CD14-positive monocyte (primary cell): Measurements from ENCODE around the gene LTV1. TPM values are rescaled to one million over a fixed set of nuclear protein-coding genes. Genes with fewer than 3 reads are reported as not detected.
"Not testable (repeated sequence)": the region's sequence is repeated elsewhere in the genome, so short reads cannot be mapped to it uniquely, and the experiment has no call there.

ENCODE experiments used
- DNase-seq, 3 donors: peaks; one replicate each; pipeline ENCODE4 v3.0.0-alpha.2; 2011 to 2022
- H2AFZ ChIP-seq: 2 replicates; pipeline ENCODE4 v1.6.0; 2012; ENCODE audit warnings: mild to moderate bottlenecking, low read depth, low read length, inconsistent platforms; ENCODE audit not compliant: insufficient read depth, poor library complexity, severe bottlenecking
- H3K27ac ChIP-seq, 2 donors: 1 replicate in 1 of 2; 2 replicates in 1 of 2; pipeline ENCODE4 v1.5.1; 2012 to 2013; ENCODE audit warnings: low read length in 2 of 2, control low read depth in 1 of 2, inconsistent platforms in 1 of 2, low read depth in 1 of 2, mild to moderate bottlenecking in 1 of 2
- H3K27me3 ChIP-seq, 2 donors: one replicate each; pipeline versions ENCODE4 v1.6.0 to v1.6.1; 2011 to 2013; ENCODE audit warnings: low read length in 2 of 2; ENCODE audit not compliant: control insufficient read depth in 2 of 2, insufficient read depth in 2 of 2
- H3K36me3 ChIP-seq, 2 donors: replicated peaks in 1 of 2; 1 replicate in 1 of 2; 2 replicates in 1 of 2; pipeline versions ENCODE4 v1.5.1 to v1.6.1; 2012 to 2013; ENCODE audit warnings: low read length in 2 of 2, control low read depth in 1 of 2, inconsistent platforms in 1 of 2, mild to moderate bottlenecking in 1 of 2; ENCODE audit not compliant: insufficient read depth in 2 of 2, control insufficient read depth in 1 of 2
- H3K4me1 ChIP-seq, 2 donors: 1 replicate in 1 of 2; 2 replicates in 1 of 2; pipeline versions ENCODE4 v1.5.1 to v1.6.1; 2012 to 2013; ENCODE audit warnings: low read length in 2 of 2, control low read depth in 1 of 2, inconsistent platforms in 1 of 2, mild to moderate bottlenecking in 1 of 2, moderate library complexity in 1 of 2; ENCODE audit not compliant: insufficient read depth in 2 of 2, control insufficient read depth in 1 of 2
- H3K4me2 ChIP-seq: replicated peaks from 2 replicates; pipeline ENCODE3; 2012; ENCODE audit warnings: low read length, moderate library complexity, mild to moderate bottlenecking; ENCODE audit not compliant: poor library complexity, severe bottlenecking; ENCODE audit errors: extremely low read depth
- H3K4me3 ChIP-seq, 3 experiments: fragments of 200-600 bp in 1 of 3; sonication (generic) in 1 of 3; replicated peaks in 1 of 3; 1 replicate in 2 of 3; 2 replicates in 1 of 3; pipeline ENCODE4 v1.5.1; 2011 to 2013; ENCODE audit warnings: low read length in 3 of 3, mild to moderate bottlenecking in 3 of 3, control low read depth in 2 of 3, low read depth in 2 of 3, inconsistent platforms in 1 of 3, moderate library complexity in 1 of 3
- H3K79me2 ChIP-seq: 2 replicates; pipeline ENCODE4 v1.6.0; 2012; ENCODE audit warnings: mild to moderate bottlenecking, control low read depth, inconsistent platforms, low read length, moderate library complexity; ENCODE audit not compliant: insufficient read depth
- H3K9ac ChIP-seq: 2 replicates; pipeline ENCODE4 v1.6.0; 2017; ENCODE audit warnings: low read length, mild to moderate bottlenecking; ENCODE audit not compliant: insufficient read depth, poor library complexity, severe bottlenecking
- H3K9me3 ChIP-seq, 2 donors: replicated peaks in 1 of 2; 1 replicate in 1 of 2; 2 replicates in 1 of 2; pipeline versions ENCODE4 v1.5.1 to v1.6.1; 2012 to 2013; ENCODE audit warnings: low read length in 2 of 2, control low read depth in 1 of 2; ENCODE audit not compliant: control insufficient read depth in 1 of 2, insufficient read depth in 1 of 2
- H4K20me1 ChIP-seq: 2 replicates; pipeline ENCODE4 v1.6.0; 2012; ENCODE audit warnings: mild to moderate bottlenecking, low read length, control low read depth, moderate library complexity; ENCODE audit not compliant: insufficient read depth
- H3K27ac Mint-ChIP-seq, 7 donors: one replicate each; pipeline ENCODE4 v1.8.0; 2020; ENCODE audit warnings: mild to moderate bottlenecking in 7 of 7, mixed read lengths in 7 of 7, moderate library complexity in 6 of 7, inconsistent platforms in 2 of 7
- H3K27me3 Mint-ChIP-seq, 3 donors: one replicate each; pipeline ENCODE4 v1.8.0; 2021 to 2022; ENCODE audit warnings: low read depth in 3 of 3, mild to moderate bottlenecking in 3 of 3, mixed read lengths in 3 of 3, moderate library complexity in 3 of 3, inconsistent platforms in 1 of 3
- H3K36me3 Mint-ChIP-seq, 2 donors: one replicate each; pipeline ENCODE4 v1.8.0; 2020; ENCODE audit warnings: mixed read lengths in 2 of 2, inconsistent platforms in 1 of 2, mild to moderate bottlenecking in 1 of 2
- H3K4me1 Mint-ChIP-seq: one replicate; pipeline ENCODE4 v1.8.0; 2020; ENCODE audit warnings: mild to moderate bottlenecking, mixed read lengths
- H3K4me3 Mint-ChIP-seq, 2 donors: one replicate each; pipeline ENCODE4 v1.8.0; 2020; ENCODE audit warnings: mild to moderate bottlenecking in 2 of 2, mixed read lengths in 2 of 2, moderate library complexity in 1 of 2
- H3K9me3 Mint-ChIP-seq, 7 donors: one replicate each; pipeline ENCODE4 v1.8.0; 2020 to 2022; ENCODE audit warnings: mixed read lengths in 7 of 7, mild to moderate bottlenecking in 6 of 7, moderate library complexity in 6 of 7, inconsistent platforms in 2 of 7
- WGBS: methylation state at CpG from one replicate; pipeline ENCODE4 v1.1.5; 2013; ENCODE audit warnings: missing lambda C conversion rate; ENCODE audit not compliant: insufficient coverage; 5-methylcytosine and 5-hydroxymethylcytosine counted together
- intact Hi-C, 2 donors: fragments of 100-400 bp; cut with micrococcal nuclease; formaldehyde crosslinking; loops; one replicate each; pipeline versions ENCODE4 v1.15.0 to v1.15.1; 2023
- polyA plus RNA-seq, 3 donors: library from polyadenylated mRNA; depleted of rRNA in 1 of 3; unstranded in 2 of 3; stranded (reverse) in 1 of 3; fragments of 300-500 nt in 2 of 3; fragments of >200 nt in 1 of 3; fragmentation: Illumina TruSeq in 2 of 3; gene quantifications; 1 replicate in 2 of 3; 2 replicates in 1 of 3; pipeline ENCODE4 v1.2.3, GENCODE V29; 2012 to 2021
- TF ChIP-seq, protein P1 (sequence below): fragments of 200-600 bp; IDR thresholded peaks from one replicate; pipeline ENCODE4 v1.8.0; 2022; ENCODE audit warnings: antibody characterized with exemption, mild to moderate bottlenecking

Gene LTV1
- polyA plus RNA-seq, 3 donors: 10.5 to 15.4 (median 11.6) TPM

DNA sequence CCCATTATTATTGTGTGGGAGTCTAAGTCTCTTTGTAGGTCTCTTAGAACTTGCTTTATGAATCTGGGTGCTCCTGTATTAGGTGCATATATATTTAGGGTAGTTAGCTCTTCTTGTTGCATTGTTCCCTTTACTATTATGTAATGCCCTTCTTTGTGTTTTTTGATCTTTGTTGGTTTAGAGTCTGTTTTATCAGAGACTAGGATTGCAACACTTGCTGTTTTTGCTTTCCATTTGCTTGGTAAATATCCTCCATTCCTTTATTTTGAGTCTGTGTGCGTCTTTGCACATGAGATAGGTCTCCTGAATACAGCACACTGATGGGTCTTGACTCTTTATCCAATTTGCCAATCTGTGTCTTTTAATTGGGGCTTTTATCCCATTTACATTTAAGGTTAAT lies 11.9 kb downstream of the LTV1 start:
- H3K27ac ChIP-seq, H3K4me1 ChIP-seq, H2AFZ ChIP-seq, H3K9ac ChIP-seq, H3K27me3 ChIP-seq, intact Hi-C loops, H3K9me3 ChIP-seq, H3K4me2 ChIP-seq, H4K20me1 ChIP-seq, H3K27me3 Mint-ChIP-seq, DNase-seq, H3K4me3 ChIP-seq, H3K4me1 Mint-ChIP-seq, H3K4me3 Mint-ChIP-seq: not testable (repeated sequence)
- Histone ChIP-seq H3K36me3 (peaks cover 59 to 87% of the 10 kb centered on the region in 2 donors), H3K79me2 (peaks cover 20% of the 10 kb centered on the region)
- no CpG with 5 or more reads among the region's 1 CpG for WGBS
- Mint-ChIP-seq H3K27ac (peak overlapping the region in 2 of 7 donors; percentile 27 to 28), H3K36me3 (peaks cover 96 to 100% of the 10 kb centered on the region in 2 donors), H3K9me3 (peaks cover 2 to 15% (median 9%) of the 10 kb centered on the region in 7 donors)

DNA sequence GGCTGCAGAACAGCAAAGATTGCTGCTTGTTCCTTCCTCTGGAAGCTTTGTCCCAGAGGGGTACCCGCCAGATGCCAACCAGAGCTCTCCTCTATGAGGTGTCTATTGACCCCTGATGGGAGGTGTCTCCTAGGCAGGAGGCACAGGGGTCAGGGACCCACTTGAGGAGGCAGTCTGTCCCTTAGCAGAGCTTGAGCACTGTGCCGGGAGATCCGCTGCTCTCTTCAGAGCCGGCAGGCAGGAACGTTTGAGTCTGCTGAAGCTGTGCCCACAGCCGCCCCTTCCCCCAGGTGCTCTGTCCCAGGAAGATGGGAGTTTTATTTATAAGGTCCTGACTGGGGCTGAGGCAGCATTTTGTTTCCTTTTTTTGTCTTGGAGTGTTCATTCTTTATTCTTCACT lies 13.6 kb downstream of the LTV1 start:
- H3K4me3 Mint-ChIP-seq, H4K20me1 ChIP-seq, H3K9me3 ChIP-seq, H3K27ac ChIP-seq, H3K4me3 ChIP-seq, H3K27me3 Mint-ChIP-seq, H3K9ac ChIP-seq, H3K27ac Mint-ChIP-seq, H3K4me2 ChIP-seq, H3K4me1 ChIP-seq, H3K27me3 ChIP-seq, intact Hi-C loops, H2AFZ ChIP-seq, H3K79me2 ChIP-seq, H3K4me1 Mint-ChIP-seq, DNase-seq: not testable (repeated sequence)
- peaks cover 59 to 87% of the 10 kb centered on the region in 2 donors for H3K36me3 ChIP-seq
- WGBS: 100% methylated on average over 3 of the region's 6 CpGs
- H3K9me3 Mint-ChIP-seq: peaks cover 2 to 11% (median 6%) of the 10 kb centered on the region in 7 donors
- H3K36me3 Mint-ChIP-seq: peaks cover 92 to 100% of the 10 kb centered on the region in 2 donors

DNA sequence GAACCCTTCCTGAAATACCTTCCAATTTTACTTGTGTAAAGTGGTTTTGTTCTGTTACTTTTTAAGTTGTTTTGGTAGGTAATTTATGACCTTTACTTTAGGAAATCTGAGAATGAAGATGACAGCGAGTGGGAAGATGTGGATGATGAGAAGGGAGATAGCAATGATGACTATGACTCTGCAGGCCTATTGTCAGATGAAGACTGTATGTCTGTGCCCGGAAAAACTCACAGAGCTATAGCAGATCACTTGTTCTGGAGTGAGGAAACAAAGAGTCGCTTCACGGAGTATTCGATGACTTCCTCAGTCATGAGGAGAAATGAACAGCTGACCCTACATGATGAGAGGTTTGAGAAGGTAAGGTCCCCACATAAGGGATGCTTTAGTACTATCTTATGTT lies 14.5 kb downstream of the LTV1 start:
- H3K27me3 ChIP-seq: no peaks in the 10 kb centered on the region
- intact Hi-C loops: no loop called here
- H4K20me1 ChIP-seq: no peaks in the 10 kb centered on the region
- peaks cover 10% of the 10 kb centered on the region for H3K4me1 Mint-ChIP-seq
- no peak overlapping the region for H3K27ac Mint-ChIP-seq
- no peak overlapping the region for H3K27ac ChIP-seq
- TF ChIP-seq, protein P1, sequence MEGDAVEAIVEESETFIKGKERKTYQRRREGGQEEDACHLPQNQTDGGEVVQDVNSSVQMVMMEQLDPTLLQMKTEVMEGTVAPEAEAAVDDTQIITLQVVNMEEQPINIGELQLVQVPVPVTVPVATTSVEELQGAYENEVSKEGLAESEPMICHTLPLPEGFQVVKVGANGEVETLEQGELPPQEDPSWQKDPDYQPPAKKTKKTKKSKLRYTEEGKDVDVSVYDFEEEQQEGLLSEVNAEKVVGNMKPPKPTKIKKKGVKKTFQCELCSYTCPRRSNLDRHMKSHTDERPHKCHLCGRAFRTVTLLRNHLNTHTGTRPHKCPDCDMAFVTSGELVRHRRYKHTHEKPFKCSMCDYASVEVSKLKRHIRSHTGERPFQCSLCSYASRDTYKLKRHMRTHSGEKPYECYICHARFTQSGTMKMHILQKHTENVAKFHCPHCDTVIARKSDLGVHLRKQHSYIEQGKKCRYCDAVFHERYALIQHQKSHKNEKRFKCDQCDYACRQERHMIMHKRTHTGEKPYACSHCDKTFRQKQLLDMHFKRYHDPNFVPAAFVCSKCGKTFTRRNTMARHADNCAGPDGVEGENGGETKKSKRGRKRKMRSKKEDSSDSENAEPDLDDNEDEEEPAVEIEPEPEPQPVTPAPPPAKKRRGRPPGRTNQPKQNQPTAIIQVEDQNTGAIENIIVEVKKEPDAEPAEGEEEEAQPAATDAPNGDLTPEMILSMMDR: no peak
- no peak for DNase-seq
- H3K4me3 ChIP-seq: no peak overlapping the region
- 89% methylated on average over 1 of the region's 5 CpGs for WGBS
- H3K4me2 ChIP-seq: no peak overlapping the region
- H3K9ac ChIP-seq: no peak overlapping the region
- peaks cover 89 to 99% of the 10 kb centered on the region in 2 donors for H3K36me3 Mint-ChIP-seq
- peaks cover 66 to 87% of the 10 kb centered on the region in 2 donors for H3K36me3 ChIP-seq
- peaks cover 2 to 6% (median 5%) of the 10 kb centered on the region in 7 donors for H3K9me3 Mint-ChIP-seq
- no peaks in the 10 kb centered on the region for H3K79me2 ChIP-seq
- H3K4me1 ChIP-seq: no peaks in the 10 kb centered on the region
- H3K4me3 Mint-ChIP-seq: no peak overlapping the region
- H3K9me3 ChIP-seq: no peaks in the 10 kb centered on the region
- no peaks in the 10 kb centered on the region for H3K27me3 Mint-ChIP-seq
- no peak overlapping the region for H2AFZ ChIP-seq
